Measurements from ENCODE around the gene HK1. TPM values are rescaled to one million over a fixed set of nuclear protein-coding genes. Genes with fewer than 3 reads are reported as not detected.

The HK1 gene
- total and polyA plus RNA-seq, 2 donors (not counting 1 experiment from before 2014, with no cell fraction given): 24.7 to 40.8 TPM

DNA sequence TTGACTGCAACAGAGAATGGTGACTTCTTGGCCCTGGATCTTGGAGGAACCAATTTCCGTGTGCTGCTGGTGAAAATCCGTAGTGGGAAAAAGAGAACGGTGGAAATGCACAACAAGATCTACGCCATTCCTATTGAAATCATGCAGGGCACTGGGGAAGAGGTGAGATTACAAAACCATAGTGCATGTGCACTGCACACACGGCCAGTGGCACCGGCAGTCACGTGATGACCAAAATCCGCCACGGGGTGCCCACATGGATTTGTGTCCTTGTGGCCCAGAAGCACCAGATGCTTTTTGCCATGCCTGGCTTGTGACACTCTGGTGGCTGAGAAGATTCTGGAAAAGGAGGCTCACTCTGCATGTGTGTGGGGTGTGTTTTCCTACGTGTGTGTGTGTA is 106.0 kb downstream of the HK1 start:
- H3K27ac ChIP-seq (ENCODE audit: low read length in 2 of 2): no peak overlapping the region
- Mint-ChIP-seq H3K4me1 (peaks cover 2% of the 10 kb centered on the region), H3K27me3 (no peaks in the 10 kb centered on the region), H3K27ac (no peak overlapping the region), H3K9me3 (ENCODE audit: insufficient read depth) (no peaks in the 10 kb centered on the region), H3K4me3 (no peak overlapping the region)
- DNase-seq (no peak), ATAC-seq (ENCODE audit: low read depth) (no peak)
- no peaks in the 10 kb centered on the region for H3K9me3 ChIP-seq (ENCODE audit: control extremely low read depth in 1 of 3, control insufficient read depth in 2 of 3, insufficient read depth in 1 of 3, low read length in 2 of 3)
- H3K9ac ChIP-seq (ENCODE audit: low read length): no peak overlapping the region
- H2AFZ ChIP-seq (ENCODE audit: insufficient read depth, low read depth, low read length, poor library complexity, severe bottlenecking): no peak overlapping the region
- ChIA-PET CTCF (interaction anchor here (3.5 kb wide), 1 partner anchor 9 kb away, joined by 12 read pairs; no protein-coding TSS in a partner anchor), POLR2A (no interaction called here)
- no peak overlapping the region for H3K4me3 ChIP-seq (ENCODE audit: control extremely low read depth in 1 of 5, extremely low read depth in 1 of 5, insufficient read depth in 1 of 5, low read depth in 2 of 5, low read length in 4 of 5)
- no peaks in the 10 kb centered on the region for H3K79me2 ChIP-seq (ENCODE audit: control insufficient read depth, insufficient read depth, low read length)
- peaks cover 4 to 83% of the 10 kb centered on the region in 2 experiments for H3K36me3 ChIP-seq (replicated peaks in 1 of 2; ENCODE audit: control extremely low read depth in 1 of 2, control insufficient read depth in 1 of 2, extremely low read depth in 1 of 2, insufficient read depth in 2 of 2, low read length in 1 of 2)
- WGBS (ENCODE audit: insufficient coverage): 98% methylated on average over 9 of the region's 10 CpGs
- H3K27me3 ChIP-seq (replicated peaks in 1 of 4; ENCODE audit: control extremely low read depth in 1 of 4, control insufficient read depth in 3 of 4, insufficient read depth in 4 of 4, low read length in 3 of 4): no peaks in the 10 kb centered on the region
- no peak overlapping the region for H3K4me2 ChIP-seq (replicated peaks; ENCODE audit: low read depth, low read length, poor library complexity, severe bottlenecking)
- H3K4me1 ChIP-seq (ENCODE audit: control insufficient read depth in 2 of 2, insufficient read depth in 2 of 2, low read length in 2 of 2): no peaks in the 10 kb centered on the region
- TF ChIP-seq CTCF (IDR thresholded peaks at IDR 0.05) (no peak), EZH2 (IDR thresholded peaks at IDR 0.05; ENCODE audit: borderline replicate concordance, insufficient read depth, low read depth, low read length, poor library complexity, severe bottlenecking) (no peak)
- intact Hi-C loops (cut with micrococcal nuclease): no loop called here
- no peaks in the 10 kb centered on the region for H4K20me1 ChIP-seq (ENCODE audit: control insufficient read depth, insufficient read depth, low read length, poor library complexity, severe bottlenecking)

GRCh38 chr10:69385454-69386350 is 107.4 kb downstream of the HK1 start:
- no peak for DNase-seq
- Histone ChIP-seq H3K4me1 (ENCODE audit: control insufficient read depth in 2 of 2, insufficient read depth in 2 of 2, low read length in 2 of 2) (peaks cover 0 to 10% of the 10 kb centered on the region in 2 donors), H3K27me3 (replicated peaks in 1 of 4; ENCODE audit: control extremely low read depth in 1 of 4, control insufficient read depth in 3 of 4, insufficient read depth in 4 of 4, low read length in 3 of 4) (no peaks in the 10 kb centered on the region), H3K9ac (ENCODE audit: low read length) (no peak overlapping the region), H3K9me3 (ENCODE audit: control extremely low read depth in 1 of 3, control insufficient read depth in 2 of 3, insufficient read depth in 1 of 3, low read length in 2 of 3) (no peaks in the 10 kb centered on the region), H3K79me2 (ENCODE audit: control insufficient read depth, insufficient read depth, low read length) (no peaks in the 10 kb centered on the region), H2AFZ (ENCODE audit: insufficient read depth, low read depth, low read length, poor library complexity, severe bottlenecking) (no peak overlapping the region), H3K4me3 (ENCODE audit: control extremely low read depth in 1 of 5, extremely low read depth in 1 of 5, insufficient read depth in 1 of 5, low read depth in 2 of 5, low read length in 4 of 5) (no peak overlapping the region), H3K27ac (ENCODE audit: low read length in 2 of 2) (no peak overlapping the region), H4K20me1 (ENCODE audit: control insufficient read depth, insufficient read depth, low read length, poor library complexity, severe bottlenecking) (no peaks in the 10 kb centered on the region), H3K4me2 (replicated peaks; ENCODE audit: low read depth, low read length, poor library complexity, severe bottlenecking) (no peak overlapping the region), H3K36me3 (replicated peaks in 1 of 2; ENCODE audit: control extremely low read depth in 1 of 2, control insufficient read depth in 1 of 2, extremely low read depth in 1 of 2, insufficient read depth in 2 of 2, low read length in 1 of 2) (peaks cover 0 to 69% of the 10 kb centered on the region in 2 experiments)
- intact Hi-C loops (cut with micrococcal nuclease): no loop called here
- POLR2A ChIA-PET: interaction anchor here (0.6 kb wide), 1 partner anchor 35 kb away, joined by 8 read pairs; no protein-coding TSS in a partner anchor
- Mint-ChIP-seq H3K4me3 (no peak overlapping the region), H3K27ac (no peak overlapping the region), H3K27me3 (no peaks in the 10 kb centered on the region), H3K9me3 (ENCODE audit: insufficient read depth) (no peaks in the 10 kb centered on the region), H3K4me1 (peaks cover 8% of the 10 kb centered on the region)
- TF ChIP-seq EZH2 (IDR thresholded peaks at IDR 0.05; ENCODE audit: borderline replicate concordance, insufficient read depth, low read depth, low read length, poor library complexity, severe bottlenecking) (no peak), CTCF (IDR thresholded peaks at IDR 0.05) (no peak)
- CTCF ChIA-PET: interaction anchor here (1.6 kb wide), 1 partner anchor 9 kb away, joined by 3 read pairs; no protein-coding TSS in a partner anchor
- ATAC-seq (ENCODE audit: low read depth): no peak
- WGBS (ENCODE audit: insufficient coverage): 96% methylated on average over 7 of the region's 11 CpGs
